Keratinocyte (primary cell): ENCODE data around the gene ZNF790.

Experiments used
- CTCF ChIP-seq, 3 experiments: IDR thresholded peaks in 1 of 3; conservative IDR thresholded peaks in 1 of 3; optimal IDR thresholded peaks in 1 of 3; 2 replicates in 2 of 3; 3 replicates in 1 of 3; pipeline versions ENCODE3 to v1.5.1; 2011; ENCODE audit warnings: low read length in 3 of 3, mild to moderate bottlenecking in 3 of 3, moderate library complexity in 2 of 3, control low read depth in 1 of 3, inconsistent platforms in 1 of 3; ENCODE audit not compliant: insufficient read depth in 2 of 3; ENCODE audit errors: extremely low read depth in 1 of 3
- EZH2 ChIP-seq: IDR thresholded peaks from one replicate; pipeline ENCODE4 v1.6.1; 2012; ENCODE audit warnings: inconsistent platforms, mild to moderate bottlenecking, low read length, moderate library complexity

- no peak for TF ChIP-seq EZH2
- no peak for TF ChIP-seq CTCF (optimal IDR thresholded peaks at IDR 0.05 in 1 of 3, IDR thresholded peaks at IDR 0.05 in 1 of 3, conservative IDR thresholded peaks at IDR 0.05 in 1 of 3; ENCODE audit: extremely low read depth in 1 of 3, insufficient read depth in 2 of 3, low read length in 3 of 3)
Observed at GRCh38 chr19:36837176-36837905, 846 bp downstream of the ZNF790 start.
